MV-4-11 (cell line): ENCODE measurements around the gene MAP3K7.
A peak's percentile ranks its signal among the peaks of the same experiment; 100 is the strongest.

Experiments used
- DNase-seq: peaks from one replicate; lab custom pipeline; 2025; lab: John Stamatoyannopoulos, UW

MAP3K7 gene

GRCh38 chr6:90484385-90484784 is 102.5 kb downstream of the MAP3K7 start:
- DNase-seq, result no peak

DNA sequence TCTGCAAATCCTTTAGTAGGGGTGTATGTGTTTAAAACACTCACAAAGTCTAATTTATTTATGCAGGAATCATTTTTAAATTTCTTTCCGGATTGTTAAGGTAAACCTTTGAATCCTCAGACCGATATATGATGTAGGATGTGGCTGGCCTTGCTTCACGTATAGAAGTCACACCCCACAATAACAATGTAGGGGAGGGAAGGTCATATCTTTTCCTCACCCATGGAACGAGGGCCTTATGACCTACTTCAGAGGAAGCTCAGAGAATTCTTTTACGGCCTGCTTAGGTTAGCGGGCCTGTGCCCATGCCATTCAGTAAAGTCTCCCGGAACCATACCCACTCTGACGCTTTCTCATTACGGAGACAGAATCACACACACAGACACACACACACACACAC is 102.9 kb downstream of the MAP3K7 start:
- DNase-seq, result no peak

DNA sequence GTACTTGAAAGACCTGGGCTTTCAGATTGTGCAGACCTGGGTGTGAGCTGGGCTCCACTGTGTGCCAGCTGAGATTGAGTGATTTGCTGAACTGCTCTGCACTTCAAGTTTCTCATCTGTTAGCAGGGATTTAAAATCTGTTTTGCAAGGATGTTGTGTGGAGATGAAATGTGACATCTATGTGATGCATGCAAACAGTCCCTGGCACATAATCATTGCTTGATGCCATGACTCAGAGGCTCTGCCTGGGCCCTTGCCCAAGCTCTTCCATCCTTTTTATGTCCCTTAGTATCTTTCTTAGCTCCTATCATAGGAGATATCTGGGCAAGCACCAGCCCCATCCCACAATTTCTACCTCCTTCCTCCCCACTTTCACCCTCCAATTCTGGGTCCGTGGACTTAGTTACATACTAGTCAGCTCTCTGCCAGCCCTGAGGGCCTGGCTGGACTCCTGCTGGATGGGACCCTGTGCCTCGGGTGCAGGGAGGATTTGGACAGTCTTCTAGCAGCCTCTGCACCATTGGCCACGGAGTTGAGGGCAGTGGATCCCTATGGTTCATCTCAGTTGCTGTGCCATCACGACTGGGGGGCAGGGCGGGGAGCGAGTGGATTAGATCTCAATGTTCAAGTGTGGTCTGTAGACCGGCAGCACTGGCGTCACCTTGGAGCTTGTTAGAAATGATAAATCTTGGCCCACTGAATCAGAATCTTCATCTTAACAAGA is 103.6 kb downstream of the MAP3K7 start:
- DNase-seq, result no peak

GRCh38 chr6:90480666-90481065 is 106.2 kb downstream of the MAP3K7 start:
- DNase-seq, result no peak

- no peak for DNase-seq
These were observed 107.3 kb downstream of the MAP3K7 start for GRCh38 chr6:90479603-90479926.

DNA sequence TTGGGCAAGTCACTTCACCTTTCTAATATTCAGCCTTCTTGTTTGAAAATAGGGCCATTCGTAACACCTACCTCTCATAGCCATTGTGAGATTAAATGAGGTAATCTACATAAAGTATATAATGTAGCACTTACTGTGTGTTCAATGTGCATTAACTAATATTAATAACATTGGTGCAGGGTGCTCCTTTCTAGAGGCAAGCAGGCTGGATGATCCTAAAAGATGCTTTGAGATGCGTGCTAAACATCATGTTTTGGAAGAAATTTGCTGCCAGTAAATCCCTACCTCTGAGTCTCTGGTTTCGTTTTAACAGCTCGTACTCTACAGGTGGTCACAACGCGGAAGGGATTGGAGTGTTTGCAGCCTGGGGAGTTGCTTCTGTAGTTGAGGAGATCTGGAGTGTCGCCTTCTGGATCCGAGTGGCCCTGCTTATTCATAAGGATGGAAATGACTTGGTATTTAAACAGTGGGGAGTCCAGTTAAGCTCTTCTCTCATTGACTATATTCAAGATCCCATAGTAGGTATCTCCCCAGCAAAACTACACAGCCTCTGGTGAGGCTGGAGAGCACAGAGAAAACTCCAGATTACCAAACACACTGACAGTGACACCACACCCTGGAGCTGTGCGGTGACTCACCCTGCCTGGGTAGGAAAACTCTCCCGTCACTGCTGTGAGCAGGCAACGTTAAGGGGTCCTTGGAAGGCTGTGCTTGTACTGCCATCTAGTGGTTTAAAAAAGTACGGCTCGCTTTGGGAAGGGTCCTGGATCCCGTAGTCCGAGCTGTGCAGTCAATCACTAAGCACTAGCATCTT is 107.9 kb downstream of the MAP3K7 start:
- DNase-seq, result peak; percentile 89

DNA sequence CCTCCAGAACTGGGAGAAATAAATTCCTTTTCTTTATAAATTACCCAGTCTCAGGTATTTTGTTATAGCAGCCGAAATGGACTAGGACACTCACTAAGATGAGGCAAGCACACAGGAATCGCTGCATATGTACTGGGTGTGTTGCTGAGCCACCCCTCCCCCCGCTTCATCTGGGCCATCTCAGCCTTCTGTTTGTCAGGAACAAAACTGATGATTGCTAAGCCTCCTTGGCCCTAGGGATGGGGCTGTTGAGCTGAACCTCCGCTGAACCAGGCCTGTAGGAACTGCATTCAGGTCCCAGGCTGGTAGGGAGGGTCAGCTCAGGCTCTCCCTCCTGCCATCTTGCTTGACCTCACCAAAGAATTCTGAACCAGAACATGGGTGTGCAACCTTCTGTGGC is 108.6 kb downstream of the MAP3K7 start:
- DNase-seq, result no peak

DNA sequence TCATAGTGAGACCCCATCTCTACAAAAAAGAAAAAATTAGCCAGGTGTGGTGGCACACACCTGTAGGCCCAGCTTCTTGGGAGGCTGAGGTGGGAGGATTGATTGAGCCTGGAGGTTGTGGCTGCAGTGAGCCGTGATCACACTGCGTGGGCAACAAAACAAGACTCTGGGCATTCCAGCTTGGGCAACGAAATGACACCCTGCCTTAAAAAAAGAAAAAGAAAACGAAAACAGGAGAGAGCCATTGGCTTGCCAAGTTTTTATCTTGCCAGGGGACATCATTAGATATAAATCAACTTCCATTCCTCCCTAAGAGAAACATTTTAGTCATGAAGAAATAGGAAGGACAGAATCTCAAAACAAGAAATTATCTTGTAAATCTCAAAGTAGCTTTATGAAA is 109.5 kb downstream of the MAP3K7 start:
- DNase-seq, result no peak

DNA sequence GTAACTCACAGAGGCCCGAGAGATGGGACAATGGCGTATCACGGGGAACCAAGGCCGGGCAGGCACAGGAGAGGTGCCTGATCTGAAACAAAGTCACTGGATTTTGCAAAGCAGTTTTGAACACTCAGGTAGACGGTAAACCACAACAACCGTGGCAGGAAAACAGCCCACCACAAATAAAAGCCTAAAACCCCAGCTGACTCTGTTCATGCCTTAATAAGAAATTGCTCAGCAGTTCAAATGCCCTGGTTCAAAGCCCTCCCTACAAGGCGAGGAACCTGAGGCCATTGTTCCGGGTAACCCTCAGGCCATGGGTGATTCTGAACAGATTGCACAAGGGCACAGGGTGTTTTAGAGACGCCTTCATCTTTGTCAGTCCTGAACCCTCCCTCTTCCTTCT is 114.2 kb downstream of the MAP3K7 start:
- DNase-seq, result no peak

- no peak for DNase-seq
These were observed 115.6 kb downstream of the MAP3K7 start for GRCh38 chr6:90471263-90471662.

DNA sequence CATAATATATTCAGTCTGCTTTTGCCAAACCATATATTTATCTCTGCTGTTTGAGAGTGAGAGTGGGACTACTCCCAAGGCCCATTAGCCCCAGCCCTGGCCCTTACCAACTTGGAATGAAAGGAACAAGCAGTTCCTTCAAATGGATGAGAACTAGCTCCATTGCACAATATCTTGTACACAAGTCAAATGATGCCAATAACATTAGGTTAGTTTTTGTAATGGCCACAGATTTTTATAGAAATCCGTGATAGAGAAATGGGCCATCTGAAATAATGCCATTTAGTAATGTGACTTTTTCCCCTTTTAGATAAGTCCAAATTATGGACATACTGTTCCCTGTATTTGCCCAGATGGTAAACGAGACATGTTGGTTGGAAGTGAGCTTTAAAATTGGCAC is 117.0 kb downstream of the MAP3K7 start:
- no peak for DNase-seq

DNA sequence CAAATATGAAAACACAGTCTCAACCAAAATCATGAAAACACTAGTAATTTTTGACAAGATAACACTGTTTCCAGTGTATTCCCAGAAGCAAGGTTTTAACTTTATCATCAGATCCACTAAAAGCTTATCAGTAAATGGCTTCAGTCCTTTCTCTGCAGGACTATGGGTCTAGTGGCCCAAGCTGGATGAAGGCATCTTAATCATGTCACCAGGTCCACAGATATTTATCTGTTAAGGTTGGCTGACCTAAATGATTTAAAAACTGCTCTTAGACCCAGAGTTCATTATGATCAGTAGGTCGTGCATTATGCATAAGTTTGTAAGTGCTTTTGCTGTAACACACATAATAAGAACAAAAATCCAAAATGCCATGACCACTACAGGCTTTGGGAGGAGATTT is 118.0 kb downstream of the MAP3K7 start:
- no peak for DNase-seq

DNA sequence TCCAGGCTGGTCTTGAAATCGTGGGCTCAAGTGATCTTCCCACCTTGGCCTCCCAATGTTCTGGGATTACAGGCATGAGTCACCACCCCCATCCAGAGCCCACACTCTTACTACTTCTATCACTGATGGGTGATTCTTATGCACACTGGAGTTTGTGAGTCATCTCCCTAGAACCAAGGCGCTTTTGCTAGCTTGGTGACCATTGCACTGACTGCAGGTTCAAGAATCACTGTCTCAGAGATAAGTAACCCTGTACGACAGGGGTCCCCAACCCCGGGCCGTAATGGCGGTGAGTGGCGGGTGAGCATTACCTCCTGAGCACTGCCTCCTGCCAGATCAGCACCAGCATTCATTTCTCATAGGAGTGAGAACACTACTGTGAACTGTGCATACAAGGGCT is 118.8 kb downstream of the MAP3K7 start:
- DNase-seq, result no peak

DNA sequence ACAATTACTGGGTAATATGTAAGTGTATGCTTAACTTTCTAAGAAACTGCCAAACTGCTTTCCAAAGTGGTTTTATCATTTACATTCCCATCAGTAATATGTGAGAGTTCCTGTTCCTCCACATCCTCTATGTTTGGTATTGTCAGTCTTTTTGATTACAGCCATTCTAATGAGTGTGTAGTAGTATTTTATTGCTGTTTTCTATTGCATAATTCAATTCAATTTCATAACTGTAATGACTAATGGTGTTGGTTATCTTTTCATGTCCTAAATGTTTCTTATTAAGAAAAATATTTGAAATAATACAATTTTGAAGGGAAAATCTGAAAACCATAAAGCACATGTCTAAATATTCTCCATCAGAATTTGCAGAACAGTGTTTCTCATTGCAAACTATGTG is 119.3 kb downstream of the MAP3K7 start:
- DNase-seq, result no peak

- no peak for DNase-seq
These were observed 120.5 kb downstream of the MAP3K7 start for GRCh38 chr6:90466154-90466940.

DNA sequence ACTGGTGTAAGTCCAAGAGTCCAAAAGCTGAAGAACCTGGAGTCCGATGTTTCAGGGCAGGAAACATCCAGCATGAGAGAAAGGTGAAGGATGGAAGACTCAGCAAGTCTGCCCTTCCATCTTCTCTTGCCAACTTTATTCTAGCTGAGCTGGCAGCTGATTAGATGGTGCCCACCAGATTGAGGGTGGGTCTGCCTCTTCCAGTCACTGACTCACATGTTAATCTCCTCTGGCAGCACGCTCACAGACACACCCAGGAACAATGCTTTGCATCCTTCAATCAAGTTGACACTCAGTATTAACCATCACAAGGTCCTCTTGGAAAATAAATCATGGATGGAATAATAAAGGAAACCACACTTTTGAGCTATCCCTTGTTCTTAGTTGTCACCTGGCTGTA is 121.2 kb downstream of the MAP3K7 start:
- no peak for DNase-seq

- DNase-seq, result no peak
These were observed 122.4 kb downstream of the MAP3K7 start for GRCh38 chr6:90464507-90464906.

DNA sequence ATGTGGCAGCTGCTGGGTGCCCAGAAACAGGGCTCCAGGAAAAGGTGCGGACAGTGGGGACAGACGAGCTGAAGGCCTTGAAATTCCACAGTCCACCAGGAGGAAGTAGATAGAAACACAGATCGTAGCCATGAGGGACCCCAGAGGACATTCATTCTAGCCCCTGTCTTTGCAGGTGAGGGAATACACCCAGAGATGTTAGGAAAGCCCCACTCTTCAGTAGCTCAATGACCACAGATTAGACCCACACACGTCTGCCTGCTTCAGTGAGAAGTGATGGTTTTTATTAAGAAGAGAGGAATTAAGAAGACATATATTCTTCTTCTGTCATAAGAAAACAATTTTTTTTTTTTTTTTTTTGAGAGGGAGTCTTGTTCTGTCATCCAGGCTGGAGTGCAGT is 123.0 kb downstream of the MAP3K7 start:
- DNase-seq, result no peak
